A549 (cell line): Measurements from ENCODE around the gene MEGF10.

Experiments used
- CEBPB ChIP-seq, 2 experiments: fragments of >200 bp in 1 of 2; sonication (Bioruptor Twin) in 1 of 2; formaldehyde crosslinking in 1 of 2; IDR thresholded peaks; 2 replicates each; pipeline ENCODE4 v1.6.1; 2012 to 2016
- ELK1 ChIP-seq: fragments of 150-350 bp; IDR thresholded peaks from 2 replicates; pipeline ENCODE4 v1.6.1; 2014; ENCODE audit warnings: low read depth, mild to moderate bottlenecking, low read length
- JUN ChIP-seq, 2 experiments: fragments of >200 bp; sonication (Bioruptor Twin); formaldehyde crosslinking; IDR thresholded peaks; 2 replicates in 1 of 2; 3 replicates in 1 of 2; pipeline ENCODE4 v1.6.1; 2016 to 2017
- POLR2A ChIP-seq: IDR thresholded peaks from 2 replicates; pipeline ENCODE4 v1.6.1; 2012; ENCODE audit warnings: mild to moderate bottlenecking, low read length
- TF ChIP-seq, protein P1 (sequence below): fragments of >200 bp; sonication (Bioruptor Twin); formaldehyde crosslinking; IDR thresholded peaks from 3 replicates; pipeline ENCODE4 v1.5.1; 2016

DNA sequence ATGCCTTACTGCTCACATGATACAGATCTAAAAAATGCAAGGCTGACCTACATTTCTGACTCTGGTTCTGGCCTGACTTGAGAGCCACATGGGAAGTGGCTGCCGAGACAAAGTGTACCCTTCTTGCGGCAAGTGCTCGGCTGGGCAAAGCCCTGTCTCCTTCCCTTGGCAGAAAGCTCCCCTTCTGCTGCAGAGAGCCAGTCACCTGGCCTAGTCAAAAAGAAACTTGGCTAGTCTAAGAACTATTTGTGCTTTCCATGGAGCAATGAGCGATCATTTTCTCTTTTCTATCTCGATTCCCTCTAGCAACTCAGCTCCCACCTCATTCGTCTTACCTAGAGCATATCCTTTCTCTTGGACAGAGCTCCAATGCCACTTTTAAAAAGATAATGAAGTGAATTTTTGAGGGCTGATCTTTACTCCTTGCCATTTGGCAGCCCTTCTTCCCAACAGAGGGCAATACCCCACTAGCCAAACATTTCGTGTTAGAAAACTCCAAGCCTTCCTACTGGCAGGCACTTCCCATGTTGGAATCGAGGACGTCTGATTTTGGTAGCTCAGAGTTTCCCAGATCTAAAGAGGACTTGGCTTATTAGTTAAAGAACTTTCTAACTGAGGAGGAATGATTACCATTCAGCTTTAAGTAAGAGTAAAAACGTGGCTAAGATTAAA, 118.8 kb downstream of the MEGF10 start:
- TF ChIP-seq ELK1: no peak
- no peak for TF ChIP-seq CEBPB (IDR thresholded peaks at IDR 0.05)
- no peak for TF ChIP-seq JUN (IDR thresholded peaks at IDR 0.05)
- no peak for TF ChIP-seq POLR2A
- TF ChIP-seq, protein P1, sequence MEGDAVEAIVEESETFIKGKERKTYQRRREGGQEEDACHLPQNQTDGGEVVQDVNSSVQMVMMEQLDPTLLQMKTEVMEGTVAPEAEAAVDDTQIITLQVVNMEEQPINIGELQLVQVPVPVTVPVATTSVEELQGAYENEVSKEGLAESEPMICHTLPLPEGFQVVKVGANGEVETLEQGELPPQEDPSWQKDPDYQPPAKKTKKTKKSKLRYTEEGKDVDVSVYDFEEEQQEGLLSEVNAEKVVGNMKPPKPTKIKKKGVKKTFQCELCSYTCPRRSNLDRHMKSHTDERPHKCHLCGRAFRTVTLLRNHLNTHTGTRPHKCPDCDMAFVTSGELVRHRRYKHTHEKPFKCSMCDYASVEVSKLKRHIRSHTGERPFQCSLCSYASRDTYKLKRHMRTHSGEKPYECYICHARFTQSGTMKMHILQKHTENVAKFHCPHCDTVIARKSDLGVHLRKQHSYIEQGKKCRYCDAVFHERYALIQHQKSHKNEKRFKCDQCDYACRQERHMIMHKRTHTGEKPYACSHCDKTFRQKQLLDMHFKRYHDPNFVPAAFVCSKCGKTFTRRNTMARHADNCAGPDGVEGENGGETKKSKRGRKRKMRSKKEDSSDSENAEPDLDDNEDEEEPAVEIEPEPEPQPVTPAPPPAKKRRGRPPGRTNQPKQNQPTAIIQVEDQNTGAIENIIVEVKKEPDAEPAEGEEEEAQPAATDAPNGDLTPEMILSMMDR: no peak
